Activated CD4-positive, alpha-beta T cell treated with anti-CD3 and anti-CD28 coated beads, Interleukin-2, amount 50 U/mL, for 48 hours (primary cell): Measurements from ENCODE around the gene LRGUK.

ENCODE experiments used
- DNase-seq, 2 experiments: peaks; one replicate each; pipeline ENCODE4 v3.0.0-alpha.2; 2020

Gene LRGUK

DNA sequence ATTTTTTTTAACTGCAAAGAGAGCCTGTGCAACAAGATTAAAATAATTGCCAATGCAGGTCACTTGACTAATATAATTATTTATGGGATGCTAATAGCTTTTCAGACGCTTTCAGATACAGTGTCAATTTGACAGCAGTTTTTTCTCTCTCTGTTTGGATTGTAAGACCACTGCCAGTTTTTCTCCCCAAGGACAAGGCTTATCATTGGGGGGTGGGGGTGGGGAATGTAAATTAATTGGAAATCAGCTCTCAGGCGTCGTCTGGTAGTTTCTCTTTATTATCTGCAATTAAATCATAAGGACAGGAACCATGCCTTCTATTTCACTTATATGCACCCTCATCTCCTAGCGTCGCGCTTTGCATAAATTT lies 559 bp upstream of the LRGUK start:
- no peak for DNase-seq

DNA sequence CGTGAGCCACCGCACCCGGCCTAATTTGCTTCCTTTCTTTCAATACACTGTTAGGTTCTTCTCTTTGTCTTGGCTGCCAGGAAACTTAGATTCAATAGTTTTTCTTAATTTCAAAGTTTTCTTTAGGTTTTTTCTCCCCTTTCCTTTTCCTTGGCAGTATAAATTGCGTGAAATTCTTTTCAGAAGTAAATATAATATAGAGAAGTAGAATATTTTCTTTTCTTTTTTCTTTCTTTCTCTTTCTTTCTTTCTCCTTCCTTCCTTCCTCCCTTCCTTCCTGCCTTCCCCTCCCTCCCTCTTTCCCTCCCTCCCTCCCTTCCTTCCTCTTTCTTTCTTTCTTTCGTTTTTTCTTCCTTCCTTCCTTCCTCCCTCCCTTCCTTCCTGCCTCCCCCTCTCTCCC lies 1.7 kb downstream of the LRGUK start:
- DNase-seq: no peak

DNA sequence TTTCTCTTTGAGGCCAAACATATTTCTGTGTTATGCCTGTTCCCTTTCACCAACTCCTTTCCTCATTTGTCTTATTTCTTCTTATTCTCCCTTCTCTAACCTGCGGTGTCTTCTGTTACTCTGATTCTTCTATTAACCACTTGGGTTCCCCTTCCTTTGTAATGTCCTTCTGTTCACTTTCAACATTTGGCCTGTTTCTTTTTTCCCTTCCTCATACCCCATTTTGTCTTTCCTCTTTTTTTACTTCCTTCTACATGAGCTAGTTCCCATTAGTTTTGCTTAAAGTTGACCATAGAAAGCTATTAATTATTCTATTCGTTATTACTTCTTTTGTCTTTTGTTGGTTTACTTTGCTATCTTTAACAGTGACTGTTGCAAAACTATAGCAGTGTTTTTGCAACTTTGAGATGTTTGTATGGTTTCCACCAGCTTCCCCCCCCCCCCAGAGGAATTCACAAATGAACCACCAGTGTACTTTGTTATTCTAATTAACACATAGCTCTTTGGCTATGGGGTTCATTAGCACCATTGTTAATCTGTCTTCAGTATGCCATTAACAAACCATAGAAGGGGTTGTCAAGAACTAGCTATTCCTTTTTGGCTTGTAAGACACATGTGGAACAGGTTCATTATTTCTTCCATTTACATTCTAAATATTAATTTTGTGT lies 2.9 kb downstream of the LRGUK start:
- DNase-seq: no peak

DNA sequence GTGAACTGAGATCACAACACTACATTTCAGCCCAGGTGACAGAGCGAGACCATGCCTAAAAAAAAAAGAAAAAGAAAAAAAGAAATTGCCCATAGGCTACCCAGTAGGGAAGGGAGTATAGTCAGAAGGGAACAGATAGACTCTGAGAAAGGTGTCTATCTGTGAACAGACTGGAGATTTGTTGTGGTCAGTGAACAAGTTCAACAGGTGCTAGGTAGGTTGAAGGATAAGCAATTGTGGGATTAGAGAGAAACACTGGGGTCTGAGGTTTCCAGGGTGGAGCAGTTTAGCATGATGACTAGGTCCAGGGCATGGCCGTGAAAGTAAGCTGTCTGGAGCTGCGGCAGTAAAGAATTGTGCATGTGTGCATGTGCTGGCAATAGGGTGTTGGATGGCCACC lies 6.9 kb downstream of the LRGUK start:
- DNase-seq: no peak

DNA sequence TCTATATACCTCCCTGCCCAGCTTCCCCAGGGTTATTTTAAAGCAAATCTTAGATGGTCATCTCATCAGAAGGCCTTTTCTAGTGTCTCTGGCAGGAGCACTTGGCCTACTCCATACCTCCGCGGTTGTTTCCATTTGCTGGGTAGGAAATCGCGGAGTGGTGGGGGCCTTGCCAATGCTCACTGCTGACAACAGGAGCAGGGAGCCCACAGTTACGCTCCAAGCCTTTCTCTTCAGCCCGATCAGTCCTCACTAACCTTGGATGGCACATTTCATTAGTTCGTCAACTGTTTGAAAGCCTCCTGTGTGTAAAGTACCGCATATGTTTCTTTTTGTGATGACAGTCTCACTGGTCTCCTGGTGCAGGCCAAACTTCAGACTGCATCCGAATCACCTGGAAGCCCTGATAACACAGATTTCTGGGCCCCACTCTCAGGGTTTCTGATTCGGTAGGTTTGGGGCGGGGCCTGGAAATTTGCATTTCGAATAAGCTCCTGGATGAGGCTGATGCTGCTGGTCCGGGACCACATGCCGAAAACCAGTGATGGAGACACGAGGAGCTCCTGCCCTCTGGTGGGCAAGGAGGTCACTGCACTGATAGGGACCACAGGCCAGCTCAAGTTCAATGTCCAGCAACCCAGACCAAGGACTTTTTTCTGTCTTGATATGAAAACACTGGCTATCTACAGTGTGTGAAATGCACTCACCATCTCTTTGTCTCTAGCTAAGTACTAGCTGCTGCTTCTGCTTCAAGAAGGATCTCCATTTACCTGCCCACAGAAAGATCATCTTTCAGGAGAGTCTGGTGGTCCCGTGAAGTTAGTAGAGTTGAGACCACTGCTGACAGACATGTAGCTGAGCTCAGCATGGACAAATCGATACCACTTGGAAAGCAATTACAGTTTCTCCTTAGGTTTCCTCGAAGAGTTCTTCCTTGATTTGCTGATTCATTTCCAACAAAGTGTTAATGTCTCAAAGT lies 14.0 kb downstream of the LRGUK start:
- DNase-seq: peak; percentile 60 to 69

DNA sequence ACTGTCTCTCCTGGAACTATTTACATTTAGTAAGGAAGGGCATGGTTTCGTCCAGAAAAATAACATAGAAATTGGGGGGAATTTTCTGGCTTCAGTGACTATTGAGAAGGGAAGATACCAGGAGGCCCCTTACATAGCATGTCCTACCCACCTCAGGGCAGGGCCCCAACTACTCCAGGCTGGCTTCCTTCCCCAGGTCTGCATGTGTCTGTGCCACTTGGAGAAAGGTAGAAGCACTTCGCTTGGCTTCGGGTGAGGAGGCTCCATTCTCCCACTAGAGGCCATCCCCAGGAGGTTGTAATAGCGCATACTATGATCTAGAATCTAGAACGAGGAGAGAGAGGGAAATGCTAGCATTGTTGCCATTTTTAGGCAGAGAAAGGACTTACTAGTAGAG lies 14.7 kb downstream of the LRGUK start:
- DNase-seq: no peak

DNA sequence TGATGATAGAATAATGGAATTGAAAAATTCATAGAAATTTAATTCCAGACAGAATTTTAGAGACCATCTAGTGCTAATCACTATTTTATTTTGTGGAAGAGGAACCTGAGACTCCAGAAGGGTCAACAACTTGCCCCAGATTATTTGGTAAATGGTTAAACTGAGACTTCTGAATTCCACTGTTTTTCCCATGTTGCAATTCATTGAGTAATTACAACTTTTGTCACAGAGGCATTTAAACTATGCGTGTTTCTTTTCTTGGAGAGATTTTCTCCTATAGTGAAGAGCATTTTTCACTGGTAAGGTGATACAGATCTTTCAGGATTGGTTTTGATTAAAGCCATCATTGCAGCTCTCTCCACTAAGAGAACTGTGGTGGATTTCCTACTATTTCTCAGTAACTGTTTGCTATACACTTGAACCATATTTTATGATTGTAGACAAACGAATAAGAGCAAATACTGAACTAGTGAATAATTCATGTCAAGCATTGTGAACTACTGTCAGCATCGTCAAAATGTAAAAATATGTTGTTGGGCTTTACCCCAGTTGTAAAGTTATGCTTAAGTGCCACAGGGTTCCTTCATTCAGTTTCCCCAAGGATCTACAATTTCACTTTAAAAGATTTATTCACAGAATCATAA lies 26.5 kb downstream of the LRGUK start:
- no peak for DNase-seq

DNA sequence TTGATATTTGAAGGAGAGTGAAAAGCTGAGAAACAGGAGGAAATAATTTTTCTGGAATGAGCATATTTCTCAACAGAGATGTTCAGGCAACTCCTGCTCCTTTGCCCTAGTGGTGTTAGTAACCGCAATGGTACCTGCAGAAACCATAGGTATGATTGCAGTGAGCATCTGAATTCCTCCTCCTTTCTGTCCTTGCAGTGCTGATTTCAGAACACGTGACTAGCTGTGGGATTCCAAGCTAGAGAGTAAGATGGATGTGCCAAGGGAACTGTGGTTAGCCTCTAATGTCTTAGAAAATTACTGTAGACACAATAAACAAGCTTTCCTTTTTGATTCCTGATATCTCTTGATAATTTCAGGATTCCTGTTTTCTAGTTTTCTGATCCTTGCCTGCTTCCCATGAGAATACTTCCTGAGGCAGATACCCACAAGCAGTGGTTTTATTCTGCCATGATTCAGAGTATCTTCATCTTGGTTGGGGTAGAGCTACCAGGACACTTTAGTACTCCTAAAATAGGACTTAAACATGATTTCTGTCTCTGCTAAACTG lies 27.5 kb downstream of the LRGUK start:
- DNase-seq: no peak

DNA sequence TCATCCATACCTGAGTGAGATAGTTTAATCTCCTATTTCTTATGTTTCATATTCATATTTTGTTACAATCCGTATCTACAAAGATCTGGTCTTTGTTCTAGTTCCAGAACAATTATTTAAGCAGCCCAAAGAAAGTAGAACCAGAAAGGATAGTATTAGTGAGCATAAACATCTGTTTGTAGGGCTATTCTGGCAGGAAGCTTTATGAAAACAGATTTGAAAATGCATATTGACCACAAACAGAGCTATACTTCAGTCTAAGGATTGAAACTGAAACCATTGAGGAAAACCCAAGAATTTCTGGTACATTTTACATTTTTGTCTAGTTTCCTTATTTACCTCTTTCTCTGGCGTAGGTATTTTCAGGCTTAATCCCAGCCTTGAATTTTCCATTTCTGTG lies 28.1 kb downstream of the LRGUK start:
- DNase-seq: no peak

DNA sequence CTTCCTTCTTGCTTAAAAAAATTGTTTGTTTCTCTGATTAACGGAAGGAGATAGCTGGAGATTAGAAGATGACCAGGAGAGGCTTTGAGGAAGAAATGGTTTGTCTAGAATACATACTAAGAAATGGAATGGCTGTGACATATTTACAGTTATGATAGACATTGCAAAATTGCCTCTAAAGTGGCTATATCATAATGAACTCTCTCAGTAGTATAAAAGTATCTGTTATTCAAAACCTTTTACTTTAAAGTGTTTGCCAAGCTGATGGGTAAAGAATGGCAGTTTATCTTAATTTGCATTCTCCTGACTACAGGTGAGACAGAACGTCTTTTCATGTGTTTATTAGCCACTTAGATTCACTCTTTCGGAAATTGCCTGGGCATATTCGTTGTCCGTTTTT lies 28.7 kb downstream of the LRGUK start:
- no peak for DNase-seq

DNA sequence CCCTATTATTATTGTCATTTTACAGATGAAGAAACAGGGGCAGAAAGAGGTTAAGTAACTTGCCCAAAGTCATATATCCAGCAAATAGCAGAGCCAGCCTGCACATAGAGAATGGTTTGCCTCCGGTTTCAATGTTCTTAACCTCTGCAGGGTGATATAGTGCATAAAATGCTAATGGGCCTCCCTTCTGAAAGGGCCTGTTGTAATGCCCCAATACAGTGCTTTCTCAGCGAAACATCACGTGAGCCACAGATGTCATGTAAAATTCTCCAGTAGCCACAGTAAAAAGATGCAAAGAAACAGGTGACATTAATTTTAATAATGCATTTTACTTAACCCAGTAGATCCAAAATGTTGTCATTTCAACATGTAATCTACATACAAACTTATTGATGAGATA lies 38.1 kb downstream of the LRGUK start:
- DNase-seq: no peak

DNA sequence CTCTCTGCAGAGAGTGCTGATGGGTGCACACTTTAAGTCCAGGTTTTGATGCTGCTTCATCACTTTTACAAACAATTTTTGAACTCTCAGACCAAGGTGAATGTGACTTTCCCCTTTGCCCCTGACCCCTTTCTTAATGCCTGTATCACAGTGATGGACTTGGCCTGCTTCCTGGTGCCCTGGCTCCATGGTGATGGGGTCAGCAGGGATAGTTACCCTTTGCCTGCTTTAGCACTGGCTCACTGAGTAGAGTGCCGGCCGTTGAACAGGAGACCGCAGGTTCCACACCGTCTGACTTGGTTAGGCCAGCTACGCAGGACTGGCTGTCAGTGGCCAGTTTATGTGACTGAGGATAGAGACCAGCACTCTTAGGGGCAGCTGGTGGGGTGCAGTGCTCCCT lies 40.1 kb downstream of the LRGUK start:
- DNase-seq: no peak

DNA sequence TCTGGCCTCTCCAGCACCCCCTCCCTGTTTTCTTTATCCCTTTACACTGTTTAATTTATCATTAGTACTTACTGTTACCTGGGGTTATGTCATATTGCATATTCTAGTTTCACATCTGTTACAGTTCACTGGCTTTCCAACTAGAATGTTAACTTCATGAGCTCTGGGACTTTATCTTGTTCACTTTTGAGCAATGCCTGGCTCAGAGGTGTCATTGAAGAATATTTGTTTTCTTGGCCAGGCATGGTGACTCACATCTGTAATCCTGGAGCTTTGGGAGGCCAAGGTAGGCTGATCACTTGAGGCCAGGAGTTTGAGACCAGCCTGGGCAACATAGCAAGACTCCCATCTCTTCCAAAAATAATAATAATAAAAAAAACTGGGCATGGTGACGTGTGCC lies 40.7 kb downstream of the LRGUK start:
- DNase-seq: no peak

DNA sequence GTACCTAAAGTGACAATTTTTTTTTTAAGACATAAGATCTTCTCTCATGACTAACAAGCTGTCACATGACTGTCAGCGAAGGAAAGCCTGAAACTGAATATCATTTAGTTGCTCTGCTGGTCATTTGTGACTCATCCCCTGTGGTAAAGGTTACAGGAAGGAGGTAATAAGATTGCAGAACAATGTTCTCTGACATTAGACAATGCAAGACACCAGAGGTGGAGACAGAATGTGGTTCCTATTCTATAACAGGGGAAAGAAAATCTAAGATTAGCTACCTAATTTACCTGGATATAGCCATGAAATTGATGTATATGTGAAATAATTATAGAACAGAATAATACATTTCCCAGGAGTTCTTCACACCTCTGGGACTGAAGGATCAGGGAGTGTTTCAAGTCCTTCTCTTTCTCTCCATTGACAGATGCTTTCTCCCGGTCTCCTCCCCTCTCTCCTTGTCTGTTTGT lies 47.7 kb downstream of the LRGUK start:
- no peak for DNase-seq

DNA sequence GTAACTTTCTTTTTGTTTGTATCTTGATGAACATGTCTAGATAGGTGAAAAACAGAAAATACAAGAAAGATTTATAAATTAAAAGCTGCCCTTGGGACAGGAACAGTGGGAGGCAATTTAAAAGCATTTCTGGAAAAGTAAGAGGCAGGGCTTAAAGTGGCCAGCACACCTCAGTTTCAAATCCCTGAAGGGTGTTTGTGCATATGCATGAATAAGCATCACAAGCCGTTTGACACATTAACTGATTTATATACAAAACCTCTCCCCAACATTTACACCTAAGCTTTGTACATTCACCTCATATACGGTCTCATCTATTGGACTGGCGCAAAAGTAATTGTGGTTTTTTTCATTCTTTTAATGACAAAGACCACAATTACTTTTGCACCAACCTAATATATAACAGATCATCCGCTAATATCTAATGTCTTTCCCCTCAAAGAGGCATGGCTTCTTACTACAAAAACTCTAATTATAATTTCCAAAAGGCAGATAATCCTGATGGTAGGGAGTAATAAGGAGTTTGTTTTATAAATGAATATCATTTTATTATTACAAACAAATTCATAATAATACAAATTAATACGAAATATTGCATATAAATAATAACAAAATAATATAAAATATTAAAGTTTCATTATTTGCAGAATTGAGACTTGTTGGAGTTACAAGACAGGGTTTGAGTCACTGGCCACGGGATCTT lies 48.3 kb downstream of the LRGUK start:
- DNase-seq: no peak

DNA sequence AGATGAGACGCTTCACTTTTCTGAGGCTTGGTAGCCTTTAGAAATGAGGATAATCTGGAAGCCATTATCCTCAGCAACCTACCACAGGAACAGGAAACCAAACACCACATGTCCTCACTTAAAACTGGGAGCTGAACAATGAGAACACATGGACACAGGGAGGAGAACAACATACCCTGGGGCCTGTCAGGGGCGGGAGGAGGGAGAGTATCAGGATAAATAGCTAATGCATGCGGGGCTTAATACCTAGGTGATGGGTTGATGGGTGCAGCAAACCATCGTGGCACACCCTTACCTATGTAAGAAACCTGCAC lies 48.9 kb downstream of the LRGUK start:
- no peak for DNase-seq

DNA sequence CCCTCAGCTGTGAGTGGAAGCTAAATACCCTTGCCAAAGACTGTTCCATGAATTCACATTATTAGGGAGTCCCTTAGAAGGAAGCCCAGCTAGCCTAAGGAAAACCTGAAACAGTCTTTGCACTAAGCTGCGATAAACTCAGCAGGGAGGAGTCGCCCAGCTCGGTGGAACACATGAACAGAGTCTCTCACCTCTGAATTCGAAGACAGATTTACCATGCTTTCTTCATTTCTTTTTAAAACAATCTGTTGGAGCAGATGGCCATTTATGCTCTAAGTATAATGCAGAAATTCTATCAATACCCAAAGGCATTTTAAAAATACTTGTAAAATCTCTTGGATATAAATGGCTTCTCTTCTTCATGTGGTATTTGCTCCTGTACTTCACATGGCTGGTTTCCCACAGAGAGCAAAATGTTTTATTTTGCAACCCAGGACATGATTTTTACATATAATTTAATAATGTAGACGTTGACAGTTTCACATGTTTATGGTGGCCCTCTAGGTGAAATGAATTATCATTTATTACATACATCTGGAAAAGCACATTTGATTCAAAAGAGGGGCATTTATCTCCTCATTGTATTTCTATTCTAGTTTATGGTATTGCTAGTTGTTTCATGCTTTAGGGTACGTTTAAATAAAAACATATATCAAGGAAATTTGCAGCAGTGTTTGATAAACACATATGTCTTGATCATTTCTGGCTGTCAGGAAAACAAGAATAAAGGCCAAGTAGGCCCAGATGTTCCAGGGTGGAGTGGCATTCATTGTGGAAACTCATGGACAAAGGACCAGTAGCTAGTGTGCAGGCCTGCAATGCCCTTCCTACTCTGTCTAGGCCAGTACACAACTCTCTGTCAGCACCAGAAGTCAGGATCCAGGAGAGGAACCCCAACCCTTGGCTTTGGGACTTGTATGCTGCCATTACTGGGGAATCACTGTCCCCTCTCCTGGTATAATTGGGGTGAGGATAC lies 52.2 kb downstream of the LRGUK start:
- DNase-seq: no peak

DNA sequence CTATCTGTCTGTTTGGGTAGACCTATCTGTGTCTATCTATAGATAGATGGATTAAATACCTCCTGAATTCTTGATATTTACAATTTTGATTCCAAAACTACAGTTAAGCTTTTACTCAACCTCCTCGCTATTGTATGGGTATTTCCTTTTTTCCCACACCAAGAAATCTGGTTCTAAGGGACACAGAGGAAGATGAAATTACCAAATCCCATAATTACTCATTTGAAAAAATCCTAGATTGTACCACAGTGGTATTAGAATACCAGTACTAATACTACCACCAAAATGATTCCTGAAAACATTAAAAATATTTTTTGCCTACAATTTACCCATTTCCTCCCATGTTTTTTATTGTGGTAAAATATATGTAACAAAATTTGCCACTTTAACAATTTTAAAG lies 53.2 kb downstream of the LRGUK start:
- no peak for DNase-seq

DNA sequence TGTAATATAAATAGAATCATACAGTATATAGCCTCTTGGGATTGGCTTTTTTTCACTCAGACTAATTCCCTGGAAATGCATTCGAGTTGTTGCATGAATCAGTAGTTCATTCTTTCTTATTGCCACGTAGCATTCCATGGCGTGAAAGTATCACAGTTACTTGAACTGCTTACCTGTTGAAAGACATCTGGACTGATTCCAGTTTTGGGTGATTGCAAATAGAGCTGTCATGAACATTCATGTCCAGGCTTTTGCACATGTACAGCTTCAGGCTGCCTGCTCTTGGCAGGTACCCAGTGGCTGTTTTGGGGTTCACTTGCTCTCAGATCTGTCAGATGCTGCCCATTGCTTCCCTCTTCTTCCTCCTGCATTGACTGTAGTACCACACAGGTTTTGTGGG lies 54.9 kb downstream of the LRGUK start:
- DNase-seq: no peak

DNA sequence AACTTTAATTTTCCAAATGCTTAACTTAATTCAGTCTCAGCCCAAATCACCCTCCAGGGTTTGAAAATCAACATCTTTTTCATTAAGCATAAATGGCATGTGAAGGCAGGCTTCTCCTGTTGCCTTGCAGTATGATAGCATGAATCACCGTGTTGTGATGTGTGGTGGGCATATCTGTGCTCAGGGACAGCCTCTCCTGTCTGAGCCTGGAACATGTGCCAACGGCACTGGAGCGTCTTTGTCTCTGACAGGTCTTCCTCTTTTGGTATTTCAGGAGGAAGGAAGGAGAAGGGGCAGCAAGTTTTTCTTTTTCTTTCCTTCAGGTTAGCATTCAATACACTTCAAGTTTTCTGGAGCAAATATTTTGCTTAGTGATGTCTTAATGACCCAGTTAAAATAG lies 57.6 kb downstream of the LRGUK start:
- DNase-seq: no peak

DNA sequence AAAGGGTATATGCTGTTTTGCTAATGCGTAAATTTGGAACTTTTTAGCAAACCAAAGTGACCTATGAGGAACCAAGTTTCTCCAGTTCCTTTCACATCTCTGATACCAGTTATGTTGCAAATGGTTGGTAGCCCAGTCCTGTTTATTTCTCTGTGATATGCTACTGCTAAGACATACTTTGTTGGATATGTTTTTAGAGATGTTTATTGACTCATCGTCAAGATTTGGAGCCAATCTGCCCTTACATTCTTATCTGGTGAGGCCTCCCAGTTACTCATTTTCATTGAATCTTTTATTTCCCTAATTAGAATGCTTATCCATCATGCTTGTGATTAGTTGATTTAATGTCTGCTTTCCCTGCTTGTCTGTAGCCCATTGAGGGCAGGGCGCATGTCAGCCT lies 58.9 kb downstream of the LRGUK start:
- no peak for DNase-seq

DNA sequence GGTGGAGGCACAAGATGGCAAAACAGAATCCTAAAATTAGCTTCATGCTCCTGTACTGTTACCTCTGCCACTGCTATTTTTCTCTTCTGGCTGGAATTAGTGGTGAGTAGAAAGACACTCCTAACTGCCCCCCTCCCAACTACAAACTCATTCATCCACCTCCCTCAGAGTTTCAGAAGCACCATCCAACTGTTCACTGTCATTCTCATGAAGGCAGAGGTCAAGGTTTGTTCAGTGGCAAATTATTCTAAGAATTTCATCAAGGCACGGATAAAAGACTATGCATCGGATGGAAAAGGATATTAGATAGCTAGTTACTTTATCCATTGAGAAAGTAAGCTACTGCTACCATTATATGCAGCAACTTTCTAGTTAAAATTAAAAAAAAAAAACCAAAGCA lies 59.7 kb downstream of the LRGUK start:
- no peak for DNase-seq
